ENCODE data around the gene SLC7A5. TPM values are rescaled to one million over a fixed set of nuclear protein-coding genes. Genes with fewer than 3 reads are reported as not detected.

The SLC7A5 gene
- total and polyA plus RNA-seq, 2 of the 13 experiments (the other 11 are each of a cell fraction or from before 2014, with no cell fraction given), result 79.6 to 155 TPM

DNA sequence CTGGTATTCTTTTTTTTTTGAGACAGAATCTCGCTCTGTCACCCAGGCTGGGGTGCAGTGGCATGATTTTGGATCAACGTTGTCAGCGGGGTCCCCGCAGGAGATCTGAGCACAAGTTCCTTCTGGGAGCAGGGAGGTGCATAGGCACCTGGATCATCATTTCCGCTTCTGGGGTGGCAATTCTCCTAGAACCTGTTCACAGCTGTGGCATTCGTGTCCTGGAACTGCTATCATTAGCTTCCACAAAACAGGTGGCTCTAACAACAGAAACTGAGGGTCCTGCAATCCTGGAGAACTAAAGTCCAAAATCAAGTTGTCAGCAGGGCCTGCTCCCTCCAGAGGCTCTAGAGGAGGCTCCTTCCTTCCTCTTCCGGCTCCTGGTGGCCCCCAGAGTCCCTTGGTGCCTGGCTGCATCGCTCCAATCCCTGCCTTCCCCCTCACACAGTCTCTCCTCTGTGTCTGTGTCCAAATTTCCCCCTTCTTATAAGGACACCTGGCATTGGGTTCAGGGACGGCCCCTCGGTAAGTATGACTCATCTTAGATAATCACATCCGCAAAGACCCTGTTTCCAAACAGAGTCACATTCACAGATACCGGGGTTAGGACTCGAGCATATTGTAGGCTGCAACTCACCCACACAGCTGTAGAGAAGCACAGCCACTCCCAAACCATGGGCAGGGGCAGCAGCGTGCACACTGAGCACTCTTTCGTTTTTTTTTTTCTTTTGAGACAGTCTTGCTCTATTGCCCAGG, 60.0 kb downstream of the SLC7A5 start (continued):
- TF ChIP-seq THRA (CRISPR knock-in tag; IDR thresholded peaks at IDR 0.05; ENCODE audit: borderline replicate concordance), result peak; percentile 65; the same call in 1 of the 2 replicates
- no peak for TF ChIP-seq KMT2B (CRISPR knock-in tag; IDR thresholded peaks at IDR 0.05)
- TF ChIP-seq LRRFIP1 (CRISPR knock-in tag; conservative IDR thresholded peaks at IDR 0.05), result no peak
- TF ChIP-seq SPEN (CRISPR knock-in tag; IDR thresholded peaks at IDR 0.05; ENCODE audit: low read depth), result 0 out of 2 replicates have a peak, but pooled peaks have one; percentile 22
- TF ChIP-seq IKZF5 (CRISPR knock-in tag; IDR thresholded peaks at IDR 0.05), result peak; percentile 53; the same call in 1 of the 2 replicates
- 0 out of 2 replicates have a peak, but pooled peaks have one; percentile 13 for TF ChIP-seq GABPB1 (CRISPR knock-in tag; IDR thresholded peaks at IDR 0.05)
- peak; percentile 88 for TF ChIP-seq ATF3 (CRISPR knock-in tag; IDR thresholded peaks at IDR 0.05)
- no peak for TF ChIP-seq ZNF552 (CRISPR knock-in tag; IDR thresholded peaks at IDR 0.05; ENCODE audit: borderline replicate concordance)
- TF ChIP-seq NR1H2 (CRISPR knock-in tag; IDR thresholded peaks at IDR 0.05; ENCODE audit: borderline replicate concordance, low read depth), result no peak
- no peak for TF ChIP-seq KLF12 (CRISPR knock-in tag; IDR thresholded peaks at IDR 0.05; ENCODE audit: borderline replicate concordance)
- TF ChIP-seq PCBP1 (IDR thresholded peaks at IDR 0.05; ENCODE audit: borderline replicate concordance, low read depth, low read length), result no peak
- no peak for TF ChIP-seq RORA (CRISPR knock-in tag; IDR thresholded peaks at IDR 0.05)
- peak; percentile 78 for TF ChIP-seq ARID5B (CRISPR knock-in tag; IDR thresholded peaks at IDR 0.05)
- TF ChIP-seq SATB2 (CRISPR knock-in tag; IDR thresholded peaks at IDR 0.05), result no peak
- 0 out of 2 replicates have a peak, but pooled peaks have one; percentile 41 for TF ChIP-seq PHF21A (CRISPR knock-in tag; IDR thresholded peaks at IDR 0.05)
- no peak for TF ChIP-seq ZNF17 (CRISPR knock-in tag; IDR thresholded peaks at IDR 0.05)
- no peak for TF ChIP-seq TGIF2 (CRISPR knock-in tag; IDR thresholded peaks at IDR 0.05)
